CD4-positive, alpha-beta T cell (primary cell): ENCODE data around the gene UBE2L6. TPM values are rescaled to one million over a fixed set of nuclear protein-coding genes. Genes with fewer than 3 reads are reported as not detected.

Source experiments
- ATAC-seq: fragments of 200-7000 bp; cut with Tn5 transposase; one replicate; pipeline ENCODE4 v1.10.0; 2022; ENCODE audit warnings: mild to moderate bottlenecking; ENCODE audit not compliant: poor library complexity
- CTCF ChIA-PET: fragments of 350-600 bp; sonication (Branson Sonifier 250); formaldehyde crosslinking; loops from one replicate; lab custom pipeline; 2021; ENCODE audit warnings: antibody characterized with exemption, inconsistent platforms; lab: Charles Lee
- POLR2A ChIA-PET: fragments of 350-600 bp; sonication (Branson Sonifier 250); formaldehyde crosslinking; loops from one replicate; lab custom pipeline; 2021; ENCODE audit warnings: antibody characterized with exemption, inconsistent platforms; lab: Charles Lee
- DNase-seq, 14 experiments: peaks; one replicate each; pipeline ENCODE4 v3.0.0-alpha.2; 2013 to 2020; ENCODE audit warnings: mixed read lengths in 2 of 14
- H3K27ac ChIP-seq, 2 donors: one replicate each; pipeline versions ENCODE4 v1.5.1 to v1.7.0; 2013; ENCODE audit warnings: low read length in 2 of 2, low read depth in 1 of 2, mild to moderate bottlenecking in 1 of 2
- H3K27me3 ChIP-seq, 2 experiments: 1 replicate in 1 of 2; 2 replicates in 1 of 2; pipeline versions ENCODE4 v1.6.1 to v1.7.0; 2013; ENCODE audit warnings: low read length in 2 of 2, control low read depth in 1 of 2, mild to moderate bottlenecking in 1 of 2, moderate library complexity in 1 of 2; ENCODE audit not compliant: insufficient read depth in 2 of 2, control insufficient read depth in 1 of 2
- H3K36me3 ChIP-seq: one replicate; pipeline ENCODE4 v1.6.1; 2013; ENCODE audit warnings: low read length, control low read depth; ENCODE audit not compliant: insufficient read depth
- H3K4me1 ChIP-seq: one replicate; pipeline ENCODE4 v1.6.1; 2013; ENCODE audit warnings: low read length, control low read depth; ENCODE audit not compliant: insufficient read depth
- H3K4me3 ChIP-seq: one replicate; pipeline ENCODE4 v1.5.1; 2013; ENCODE audit warnings: mild to moderate bottlenecking, low read length, moderate library complexity
- H3K9me3 ChIP-seq, 2 experiments: 1 replicate in 1 of 2; 2 replicates in 1 of 2; pipeline versions ENCODE4 v1.6.1 to v1.7.0; 2013; ENCODE audit warnings: low read length in 2 of 2, mild to moderate bottlenecking in 2 of 2, control low read depth in 1 of 2, moderate library complexity in 1 of 2; ENCODE audit not compliant: control insufficient read depth in 1 of 2, insufficient read depth in 1 of 2
- H3K27ac Mint-ChIP-seq: one replicate; pipeline ENCODE4 v1.8.0; 2020; ENCODE audit warnings: mixed read lengths
- H3K27me3 Mint-ChIP-seq: one replicate; pipeline ENCODE4 v1.8.0; 2021; ENCODE audit warnings: mixed read lengths
- H3K36me3 Mint-ChIP-seq: one replicate; pipeline ENCODE4 v1.8.0; 2021; ENCODE audit warnings: low read depth, mixed read lengths
- H3K4me1 Mint-ChIP-seq: one replicate; pipeline ENCODE4 v1.8.0; 2021; ENCODE audit warnings: low read depth, mixed read lengths
- H3K4me3 Mint-ChIP-seq: one replicate; pipeline ENCODE4 v1.8.0; 2020; ENCODE audit warnings: mild to moderate bottlenecking, mixed read lengths
- H3K9me3 Mint-ChIP-seq: one replicate; pipeline ENCODE4 v1.8.0; 2020; ENCODE audit warnings: mixed read lengths
- intact Hi-C, 2 experiments: fragments of 100-400 bp; cut with DNase I in 1 of 2; cut with micrococcal nuclease in 1 of 2; formaldehyde crosslinking; loops; one replicate each; pipeline versions ENCODE4 v1.15.1 to v1.9.0; 2023 to 2025; cut with DNase I, micrococcal nuclease
- total RNA-seq, 174 experiments: library from RNA in 2 of 174; stranded (reverse) in 2 of 174; gene quantifications; one replicate each; pipeline ENCODE4 v1.2.3 and lab custom pipeline; 2021 to 2026
- TF ChIP-seq, protein P1 (sequence below): fragments of 200-600 bp; IDR thresholded peaks from one replicate; pipeline ENCODE4 v1.8.0; 2022; ENCODE audit warnings: antibody characterized with exemption, mild to moderate bottlenecking

Gene UBE2L6
- total RNA-seq, 2 experiments from 2014 or later: 35.0 to 36.2 TPM

DNA sequence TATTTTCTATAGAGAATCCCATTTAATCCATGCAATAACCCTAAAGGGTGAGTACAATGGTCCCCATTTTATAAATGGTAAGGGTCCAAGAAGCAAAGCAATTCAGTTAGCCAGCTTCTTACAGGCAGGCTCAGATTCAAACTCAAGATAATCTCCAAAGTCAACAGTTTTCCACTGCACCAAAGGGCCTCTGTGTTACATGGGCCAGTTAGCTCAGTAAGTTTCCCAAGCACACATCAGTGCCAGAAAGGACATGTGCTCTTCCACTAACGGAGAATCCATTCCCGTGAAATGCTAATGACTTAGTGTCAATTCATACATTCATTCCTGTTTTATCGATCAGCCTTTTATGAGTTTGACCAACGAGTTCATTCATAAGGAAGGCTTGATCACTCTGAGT, 63.0 kb downstream of the UBE2L6 start:
- H3K27ac ChIP-seq: no peak overlapping the region

GRCh38 chr11:57502870-57503269, 64.6 kb downstream of the UBE2L6 start:
- Histone ChIP-seq H3K27me3 (no peaks in the 10 kb centered on the region), H3K4me3 (no peak overlapping the region), H3K4me1 (no peaks in the 10 kb centered on the region), H3K9me3 (no peaks in the 10 kb centered on the region), H3K36me3 (peaks cover 34% of the 10 kb centered on the region), H3K27ac (no peak overlapping the region)
- TF ChIP-seq, protein P1, sequence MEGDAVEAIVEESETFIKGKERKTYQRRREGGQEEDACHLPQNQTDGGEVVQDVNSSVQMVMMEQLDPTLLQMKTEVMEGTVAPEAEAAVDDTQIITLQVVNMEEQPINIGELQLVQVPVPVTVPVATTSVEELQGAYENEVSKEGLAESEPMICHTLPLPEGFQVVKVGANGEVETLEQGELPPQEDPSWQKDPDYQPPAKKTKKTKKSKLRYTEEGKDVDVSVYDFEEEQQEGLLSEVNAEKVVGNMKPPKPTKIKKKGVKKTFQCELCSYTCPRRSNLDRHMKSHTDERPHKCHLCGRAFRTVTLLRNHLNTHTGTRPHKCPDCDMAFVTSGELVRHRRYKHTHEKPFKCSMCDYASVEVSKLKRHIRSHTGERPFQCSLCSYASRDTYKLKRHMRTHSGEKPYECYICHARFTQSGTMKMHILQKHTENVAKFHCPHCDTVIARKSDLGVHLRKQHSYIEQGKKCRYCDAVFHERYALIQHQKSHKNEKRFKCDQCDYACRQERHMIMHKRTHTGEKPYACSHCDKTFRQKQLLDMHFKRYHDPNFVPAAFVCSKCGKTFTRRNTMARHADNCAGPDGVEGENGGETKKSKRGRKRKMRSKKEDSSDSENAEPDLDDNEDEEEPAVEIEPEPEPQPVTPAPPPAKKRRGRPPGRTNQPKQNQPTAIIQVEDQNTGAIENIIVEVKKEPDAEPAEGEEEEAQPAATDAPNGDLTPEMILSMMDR: no peak
- DNase-seq (no peak), ATAC-seq (no peak)
- Mint-ChIP-seq H3K9me3 (no peaks in the 10 kb centered on the region), H3K4me1 (no peaks in the 10 kb centered on the region), H3K27me3 (no peaks in the 10 kb centered on the region), H3K4me3 (no peak overlapping the region), H3K27ac (no peak overlapping the region), H3K36me3 (peaks cover 24% of the 10 kb centered on the region)
- POLR2A ChIA-PET: no interaction called here
- intact Hi-C loops: no loop called here
- CTCF ChIA-PET: no interaction called here

More for the DNA sequence above, 63.0 kb downstream of the UBE2L6 start:
- Mint-ChIP-seq H3K4me1 (no peaks in the 10 kb centered on the region), H3K27ac (no peak overlapping the region), H3K4me3 (no peak overlapping the region), H3K36me3 (peaks cover 24% of the 10 kb centered on the region), H3K9me3 (no peaks in the 10 kb centered on the region), H3K27me3 (no peaks in the 10 kb centered on the region)
- no peak for ATAC-seq
- Histone ChIP-seq H3K27me3 (no peaks in the 10 kb centered on the region), H3K9me3 (no peaks in the 10 kb centered on the region), H3K4me3 (no peak overlapping the region), H3K36me3 (peaks cover 27% of the 10 kb centered on the region), H3K4me1 (no peaks in the 10 kb centered on the region)
- POLR2A ChIA-PET: no interaction called here
- no peak for DNase-seq
- intact Hi-C loops: no loop called here
- TF ChIP-seq, protein P1: no peak
- CTCF ChIA-PET: interaction anchor here (1.0 kb wide), 1 partner anchor 24 kb away, joined by 3 read pairs; no protein-coding TSS in a partner anchor

GRCh38 chr11:57502376-57502775, 65.1 kb downstream of the UBE2L6 start:
- Histone ChIP-seq H3K4me1 (no peaks in the 10 kb centered on the region), H3K4me3 (no peak overlapping the region), H3K27me3 (no peaks in the 10 kb centered on the region), H3K9me3 (no peaks in the 10 kb centered on the region), H3K36me3 (peaks cover 38% of the 10 kb centered on the region), H3K27ac (no peak overlapping the region)
- H3K9me3 Mint-ChIP-seq: no peaks in the 10 kb centered on the region
- DNase-seq (no peak), ATAC-seq (no peak)
- TF ChIP-seq, protein P1: no peak
- POLR2A ChIA-PET: no interaction called here
- no peak overlapping the region for H3K27ac Mint-ChIP-seq
- H3K4me1 Mint-ChIP-seq: no peaks in the 10 kb centered on the region
- peaks cover 24% of the 10 kb centered on the region for H3K36me3 Mint-ChIP-seq
- intact Hi-C loops: no loop called here
- H3K4me3 Mint-ChIP-seq: no peak overlapping the region
- no peaks in the 10 kb centered on the region for H3K27me3 Mint-ChIP-seq
- CTCF ChIA-PET: interaction anchor here (1.2 kb wide), 1 partner anchor 9 kb away, joined by 4 read pairs; no protein-coding TSS in a partner anchor
